ENCODE data around the gene MVK.

Gene MVK

GRCh38 chr12:109553483-109553882 lies 20.1 kb upstream of the MVK start:
- H3K27me3 Mint-ChIP-seq = peaks cover 4% of the 10 kb centered on the region

GRCh38 chr12:109553906-109554500 lies 19.6 kb upstream of the MVK start:
- H3K27me3 Mint-ChIP-seq = peaks cover 4% of the 10 kb centered on the region
- no peaks in the 10 kb centered on the region for H3K9me3 Mint-ChIP-seq
- H3K27ac Mint-ChIP-seq = no peak overlapping the region
- DNase-seq (ENCODE audit: low spot score in 2 of 2) (no peak), ATAC-seq (ENCODE audit: low read depth) (no peak)
- peaks cover 3% of the 10 kb centered on the region for H3K4me1 Mint-ChIP-seq
- no peak overlapping the region for H3K4me3 Mint-ChIP-seq
- peaks cover 5% of the 10 kb centered on the region for H3K36me3 Mint-ChIP-seq

More at GRCh38 chr12:109553483-109553882, 20.1 kb upstream of the MVK start:
- DNase-seq (ENCODE audit: low spot score in 2 of 2) (no peak), ATAC-seq (ENCODE audit: low read depth) (no peak)
- Mint-ChIP-seq H3K4me1 (peaks cover 3% of the 10 kb centered on the region), H3K9me3 (no peaks in the 10 kb centered on the region), H3K27ac (no peak overlapping the region), H3K36me3 (peaks cover 5% of the 10 kb centered on the region), H3K4me3 (no peak overlapping the region)

DNA sequence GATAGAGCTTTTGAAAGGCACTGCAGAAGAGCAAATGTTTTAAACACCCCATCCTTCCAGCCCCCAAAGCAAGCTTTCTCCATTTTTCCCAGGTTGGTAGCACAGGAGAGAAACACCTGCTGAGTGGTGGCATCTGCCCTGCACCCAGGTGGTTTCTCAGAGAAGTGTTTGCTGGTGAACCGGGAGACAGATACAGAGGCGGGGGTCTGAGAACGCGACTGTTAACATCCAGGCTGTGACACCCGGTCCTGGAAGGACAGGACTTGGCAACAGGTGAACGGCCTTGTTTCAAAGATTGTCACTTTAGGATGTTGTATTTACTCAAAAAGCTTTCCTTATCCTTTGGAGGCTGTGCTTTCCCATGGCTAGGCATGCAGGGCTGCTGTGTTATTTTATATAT lies 18.8 kb upstream of the MVK start:
- Mint-ChIP-seq H3K9me3 (no peaks in the 10 kb centered on the region), H3K4me1 (peaks cover 3% of the 10 kb centered on the region), H3K27ac (no peak overlapping the region), H3K4me3 (no peak overlapping the region), H3K36me3 (peaks cover 5% of the 10 kb centered on the region), H3K27me3 (peaks cover 4% of the 10 kb centered on the region)
- ATAC-seq (ENCODE audit: low read depth) (no peak), DNase-seq (ENCODE audit: low spot score in 2 of 2) (no peak)

DNA sequence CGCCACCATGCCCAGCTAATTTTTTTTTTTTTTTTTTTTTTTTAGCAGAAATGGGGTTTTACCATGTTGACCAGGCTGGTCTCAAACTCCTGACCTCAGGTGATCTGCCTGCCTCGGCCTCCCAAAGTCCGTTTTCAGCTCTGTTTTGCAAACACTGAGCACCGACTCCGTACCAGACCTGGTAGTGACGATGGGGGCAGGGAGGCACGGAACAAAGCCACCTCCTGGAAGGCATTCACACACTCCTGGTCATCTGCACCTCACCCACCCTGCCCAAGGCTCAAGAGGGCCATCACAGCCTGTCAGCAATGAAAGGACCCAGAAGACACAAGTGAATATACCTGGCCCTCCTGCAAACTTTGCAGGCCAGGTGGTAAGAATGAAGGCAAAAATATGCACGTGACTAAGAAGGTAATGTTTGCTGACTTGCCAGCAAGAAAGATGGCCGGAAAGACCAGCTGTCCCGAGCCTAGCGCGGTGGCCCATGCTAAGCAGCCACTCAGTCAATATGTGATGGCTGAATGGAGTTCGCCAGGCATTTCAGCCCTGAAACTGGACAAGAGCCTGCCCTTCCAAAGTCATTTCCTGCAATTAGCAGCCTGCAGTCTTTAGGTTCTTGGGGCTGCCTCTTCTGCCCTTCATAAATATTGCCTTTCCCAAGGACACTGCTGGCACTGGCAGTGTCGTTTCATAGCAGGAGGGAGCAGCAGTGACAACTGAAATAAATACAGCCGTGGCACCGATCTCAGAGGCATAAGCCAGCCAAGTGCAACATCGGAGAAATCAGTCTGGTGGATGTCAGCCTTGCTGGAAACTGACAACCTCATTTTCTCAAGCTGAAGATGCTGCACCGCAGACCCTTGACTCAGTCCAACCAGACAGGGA lies 17.9 kb upstream of the MVK start:
- no peak for ATAC-seq (ENCODE audit: low read depth)
- Mint-ChIP-seq H3K36me3 (peaks cover 5% of the 10 kb centered on the region), H3K4me3 (no peak overlapping the region), H3K27ac (no peak overlapping the region), H3K9me3 (no peaks in the 10 kb centered on the region), H3K4me1 (peaks cover 3% of the 10 kb centered on the region), H3K27me3 (peaks cover 2% of the 10 kb centered on the region)
- no peak for DNase-seq (ENCODE audit: low spot score in 2 of 2)

GRCh38 chr12:109557200-109557599 lies 16.4 kb upstream of the MVK start:
- no peak for ATAC-seq (ENCODE audit: low read depth)
- no peak overlapping the region for H3K4me3 Mint-ChIP-seq
- peaks cover 3% of the 10 kb centered on the region for H3K4me1 Mint-ChIP-seq
- H3K9me3 Mint-ChIP-seq = no peaks in the 10 kb centered on the region
- no peaks in the 10 kb centered on the region for H3K27me3 Mint-ChIP-seq
- no peak for DNase-seq (ENCODE audit: low spot score in 2 of 2)
- no peak overlapping the region for H3K27ac Mint-ChIP-seq
- peaks cover 16% of the 10 kb centered on the region for H3K36me3 Mint-ChIP-seq

DNA sequence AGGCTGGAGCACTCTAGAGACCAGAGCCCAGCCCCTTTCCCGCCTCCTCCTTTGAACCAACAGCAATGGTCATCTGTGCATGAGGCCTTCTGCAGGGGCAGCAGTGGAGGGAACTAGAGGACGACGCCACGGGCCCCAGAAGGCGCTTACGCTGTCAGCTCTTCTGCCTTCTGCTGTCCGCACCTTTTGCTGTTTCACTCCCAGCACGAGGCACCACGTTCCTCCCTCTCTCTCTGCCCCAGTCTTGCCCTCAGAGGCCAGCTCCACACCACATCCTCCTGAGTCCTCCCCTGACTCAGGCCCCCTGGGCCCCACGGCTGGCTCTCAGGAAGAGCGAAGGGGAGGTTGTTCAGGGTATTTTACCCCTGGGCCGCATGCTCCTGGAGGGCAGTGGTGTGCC lies 15.8 kb upstream of the MVK start:
- Mint-ChIP-seq H3K4me3 (no peak overlapping the region), H3K36me3 (peaks cover 21% of the 10 kb centered on the region), H3K4me1 (no peaks in the 10 kb centered on the region), H3K27me3 (no peaks in the 10 kb centered on the region), H3K9me3 (no peaks in the 10 kb centered on the region), H3K27ac (no peak overlapping the region)
- ATAC-seq (ENCODE audit: low read depth) (no peak), DNase-seq (ENCODE audit: low spot score in 2 of 2) (no peak)

DNA sequence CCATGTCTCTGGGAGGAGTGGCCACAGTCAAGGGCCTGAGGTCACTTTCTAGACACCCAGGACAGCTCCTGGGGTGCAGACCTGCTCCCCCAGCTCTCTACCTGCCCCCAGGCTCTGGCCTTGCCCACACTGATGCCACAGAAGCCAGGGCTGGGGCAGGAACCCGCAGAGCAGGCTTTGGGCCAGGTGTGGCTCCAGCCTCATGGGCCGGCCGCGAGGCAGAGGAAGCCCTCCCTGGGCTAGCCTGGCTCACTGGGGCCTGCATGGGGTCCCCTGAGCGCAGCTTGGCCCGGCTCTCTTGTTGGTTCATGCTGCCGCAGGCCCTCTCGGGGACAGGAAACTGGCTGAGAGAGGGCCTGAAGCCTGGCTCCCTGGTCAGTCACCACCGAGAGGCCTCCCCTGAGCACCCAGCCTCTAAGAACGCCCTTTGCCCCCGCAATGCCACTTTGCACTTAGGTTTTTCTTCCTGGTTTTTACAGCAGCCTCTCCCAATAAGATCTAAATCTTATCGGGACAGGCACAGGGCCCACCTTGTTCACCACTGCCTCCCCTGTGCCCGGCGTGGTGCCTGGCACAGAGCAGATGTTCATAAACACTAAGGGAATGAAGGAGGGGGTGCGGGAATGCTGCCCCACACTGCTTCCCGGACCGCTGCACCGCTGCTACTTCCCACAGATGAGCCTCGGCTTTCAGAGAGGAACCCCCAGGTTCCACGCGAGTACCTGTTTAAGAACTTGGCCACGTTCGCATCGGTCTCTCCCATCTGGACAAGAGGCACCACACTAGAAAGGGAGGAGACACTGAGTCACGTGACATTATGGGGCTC lies 15.0 kb upstream of the MVK start:
- H3K36me3 Mint-ChIP-seq = peaks cover 25% of the 10 kb centered on the region
- no peaks in the 10 kb centered on the region for H3K9me3 Mint-ChIP-seq
- H3K4me3 Mint-ChIP-seq = no peak overlapping the region
- ATAC-seq (ENCODE audit: low read depth) = no peak
- H3K27ac Mint-ChIP-seq = no peak overlapping the region
- no peak for DNase-seq (ENCODE audit: low spot score in 2 of 2)
- H3K4me1 Mint-ChIP-seq = no peaks in the 10 kb centered on the region
- no peaks in the 10 kb centered on the region for H3K27me3 Mint-ChIP-seq

DNA sequence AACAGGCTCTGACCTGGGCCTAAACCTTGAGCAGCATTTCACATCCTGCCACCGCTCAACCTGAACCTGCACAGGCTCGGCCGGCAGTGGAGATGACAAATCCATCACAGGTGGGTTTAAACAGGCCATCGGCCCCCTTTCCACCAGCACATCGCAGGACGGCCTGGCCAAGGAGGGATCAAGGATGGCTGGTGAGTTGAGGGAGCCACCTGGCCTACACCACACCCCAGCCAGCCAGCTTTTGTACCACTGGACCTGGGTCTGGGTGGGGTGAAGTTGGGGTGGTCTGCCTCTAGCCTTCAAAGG lies 14.4 kb upstream of the MVK start:
- H3K36me3 Mint-ChIP-seq = peaks cover 25% of the 10 kb centered on the region
- no peak for DNase-seq (ENCODE audit: low spot score in 2 of 2)
- no peaks in the 10 kb centered on the region for H3K4me1 Mint-ChIP-seq
- H3K9me3 Mint-ChIP-seq = no peaks in the 10 kb centered on the region
- no peaks in the 10 kb centered on the region for H3K27me3 Mint-ChIP-seq
- no peak for ATAC-seq (ENCODE audit: low read depth)
- H3K27ac Mint-ChIP-seq = no peak overlapping the region
- H3K4me3 Mint-ChIP-seq = no peak overlapping the region

GRCh38 chr12:109559601-109560000 lies 14.0 kb upstream of the MVK start:
- no peak for DNase-seq (ENCODE audit: low spot score in 2 of 2)
- Mint-ChIP-seq H3K4me3 (no peak overlapping the region), H3K4me1 (no peaks in the 10 kb centered on the region), H3K27me3 (no peaks in the 10 kb centered on the region), H3K27ac (no peak overlapping the region), H3K9me3 (no peaks in the 10 kb centered on the region), H3K36me3 (peaks cover 25% of the 10 kb centered on the region)
- no peak for ATAC-seq (ENCODE audit: low read depth)

- Mint-ChIP-seq H3K9me3 (no peaks in the 10 kb centered on the region), H3K4me3 (no peak overlapping the region), H3K27ac (no peak overlapping the region), H3K4me1 (no peaks in the 10 kb centered on the region), H3K27me3 (no peaks in the 10 kb centered on the region), H3K36me3 (peaks cover 25% of the 10 kb centered on the region)
- DNase-seq (ENCODE audit: low spot score in 2 of 2) = no peak
- ATAC-seq (ENCODE audit: low read depth) = no peak
These were observed 12.5 kb upstream of the MVK start for GRCh38 chr12:109560867-109561710.

GRCh38 chr12:109561711-109562030 lies 11.9 kb upstream of the MVK start:
- no peaks in the 10 kb centered on the region for H3K4me1 Mint-ChIP-seq
- H3K36me3 Mint-ChIP-seq = peaks cover 22% of the 10 kb centered on the region
- DNase-seq (ENCODE audit: low spot score in 2 of 2) (no peak), ATAC-seq (ENCODE audit: low read depth) (no peak)
- H3K9me3 Mint-ChIP-seq = no peaks in the 10 kb centered on the region
- H3K27me3 Mint-ChIP-seq = no peaks in the 10 kb centered on the region
- H3K27ac Mint-ChIP-seq = no peak overlapping the region
- H3K4me3 Mint-ChIP-seq = no peak overlapping the region

DNA sequence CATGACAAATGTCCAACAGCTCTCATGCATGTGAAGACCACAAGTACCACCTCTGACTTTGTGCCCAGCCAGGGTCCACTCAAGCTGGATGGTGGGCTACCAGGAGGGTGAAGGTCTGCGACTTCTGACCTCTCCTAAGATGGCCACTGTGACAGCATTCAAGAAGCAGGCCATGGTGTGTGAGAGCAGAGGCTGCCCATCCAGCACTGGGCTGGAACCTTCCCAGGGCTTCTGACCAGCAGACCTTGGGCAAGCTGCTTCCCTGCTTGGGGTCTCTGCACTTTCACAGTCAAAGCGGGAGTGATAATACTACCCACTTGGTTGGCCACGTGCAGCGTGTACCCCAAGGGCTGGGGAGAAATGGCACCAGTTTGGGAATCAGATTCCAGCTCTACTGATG lies 10.7 kb upstream of the MVK start:
- no peaks in the 10 kb centered on the region for H3K9me3 Mint-ChIP-seq
- H3K36me3 Mint-ChIP-seq = peaks cover 25% of the 10 kb centered on the region
- no peak overlapping the region for H3K4me3 Mint-ChIP-seq

GRCh38 chr12:109563291-109564284 lies 10.0 kb upstream of the MVK start:
- no peaks in the 10 kb centered on the region for H3K9me3 Mint-ChIP-seq
- DNase-seq (ENCODE audit: low spot score in 2 of 2) = no peak
- no peaks in the 10 kb centered on the region for H3K4me1 Mint-ChIP-seq
- no peak overlapping the region for H3K4me3 Mint-ChIP-seq
- H3K27me3 Mint-ChIP-seq = no peaks in the 10 kb centered on the region
- no peak overlapping the region for H3K27ac Mint-ChIP-seq
- H3K36me3 Mint-ChIP-seq = peaks cover 25% of the 10 kb centered on the region
- ATAC-seq (ENCODE audit: low read depth) = no peak

More for the DNA sequence above, 10.7 kb upstream of the MVK start:
- Mint-ChIP-seq H3K4me1 (no peaks in the 10 kb centered on the region), H3K27me3 (no peaks in the 10 kb centered on the region), H3K27ac (no peak overlapping the region)
- no peak for ATAC-seq (ENCODE audit: low read depth)
- DNase-seq (ENCODE audit: low spot score in 2 of 2) = no peak

Measured in memory B cell (primary cell).